Pancreas (tissue), 10 donors: ENCODE results near the gene MTX1. TPM values are rescaled to one million over a fixed set of nuclear protein-coding genes. Genes with fewer than 3 reads are reported as not detected.

ENCODE experiments used
- ATAC-seq, 4 donors: fragments of 200-7000 bp; cut with Tn5 transposase; one replicate each; pipeline versions ENCODE4 v1.8.0 to v1.9.1; 2020; ENCODE audit warnings: mild to moderate bottlenecking in 4 of 4, moderate library complexity in 4 of 4
- DNase-seq, 6 donors: peaks; one replicate each; pipeline ENCODE4 v3.0.0-alpha.2; 2020
- FAIRE-seq: peaks from 2 replicates; lab custom pipeline; 2012; peaks lifted over from hg19 to GRCh38; lab: Jason Lieb, UNC
- H3K27ac ChIP-seq, 4 donors: fragments of 200-600 bp; sonication (generic); 1 replicate in 3 of 4; 2 replicates in 1 of 4; pipeline versions ENCODE4 v1.5.0 to v1.8.0; 2020
- H3K27me3 ChIP-seq, 4 donors: fragments of 200-600 bp; one replicate each; pipeline ENCODE4 v1.8.0; 2021
- H3K36me3 ChIP-seq, 3 donors: fragments of 200-600 bp; sonication (generic) in 1 of 3; one replicate each; pipeline versions ENCODE4 v1.5.0 to v1.8.0; 2020 to 2021
- H3K4me1 ChIP-seq, 3 donors: fragments of 200-600 bp; one replicate each; pipeline ENCODE4 v1.8.0; 2021
- H3K4me3 ChIP-seq, 4 donors: fragments of 200-600 bp; sonication (generic) in 2 of 4; one replicate each; pipeline versions ENCODE4 v1.5.0 to v1.8.0; 2020 to 2021
- H3K9me3 ChIP-seq, 4 donors: fragments of 200-600 bp; one replicate each; pipeline ENCODE4 v1.8.0; 2021
- CTCF ChIP-seq, 4 donors: fragments of 200-600 bp; sonication (generic) in 3 of 4; IDR thresholded peaks; one replicate each; pipeline versions ENCODE4 v1.5.0 to v1.8.0; 2021; ENCODE audit warnings: antibody characterized with exemption in 4 of 4
- WGBS, 2 donors: extraction: QIAGEN DNeasy Blood & Tissue Kit; methylation state at CpG; one replicate each; pipeline ENCODE4 v1.1.7; 2013; 5-methylcytosine and 5-hydroxymethylcytosine counted together
- intact Hi-C, 3 donors: fragments of 100-400 bp; cut with DNase I; formaldehyde crosslinking; loops; one replicate each; pipeline versions ENCODE4 v1.11.1 to v1.14.2; 2022
- polyA plus RNA-seq, 2 donors: library from polyadenylated mRNA; stranded (reverse); fragments of 200-250 nt; gene quantifications; one replicate each; pipeline ENCODE4 v1.2.3, GENCODE V29; 2013
- total RNA-seq, 6 donors: library from RNA; stranded (reverse); fragmentation: NEBNext Ultra II Directional in 4 of 6; extraction: Animal tissue kit (Norgen Biotek cat#: 25700) in 4 of 6; gene quantifications; one replicate each; pipeline versions ENCODE4 v1.2.1 to v1.2.4, GENCODE V29; 2021 to 2023
- donor health status: healthy with polysubstance abuse.
- donor health status: DM: no; HTN: no; CAD: no; lungs with moderate emphysema.
- donor health status: DM: no; HTN: no; CAD: no.
- donor health status: control.
- donor health status: control.
- donor health status: Bipolar disorder and iron deficiency.
- donor health status: DM: yes; HTN: yes; CAD: no.
- donor health status: DM: no; HTN: no; CAD: no.
- donor health status: DM: no; HTN: no; CAD: no.
- donor health status: DM: yes; HTN: yes; CAD: no.

MTX1 gene
- total and polyA plus RNA-seq, 8 donors: 10.7 to 36.8 (median 16.5) TPM

- peak overlapping the region in 1 of 4 donors; percentile 11 for H3K27ac ChIP-seq
- WGBS, 2 donors: 10% methylated on average over 4 of the region's 4 CpGs
- no peak for TF ChIP-seq CTCF (IDR thresholded peaks at IDR 0.05)
- peak overlapping the region in 3 of 4 donors; percentile 8 to 39 (median 18) for H3K4me3 ChIP-seq
- no peaks in the 10 kb centered on the region for H3K27me3 ChIP-seq
- DNase-seq: peak in 5 of 6 donors; percentile 47 to 77 (median 64)
- H3K36me3 ChIP-seq: no peaks in the 10 kb centered on the region
- intact Hi-C loops: no loop called here
- H3K9me3 ChIP-seq: no peaks in the 10 kb centered on the region
- ATAC-seq: peak; percentile 29 to 67 (median 58)
- FAIRE-seq: no peak
- peaks cover 0 to 4% (median 0%) of the 10 kb centered on the region in 3 donors for H3K4me1 ChIP-seq
Measured at GRCh38 chr1:155241069-155241679, 32.7 kb downstream of the MTX1 start.

GRCh38 chr1:155241841-155242264, 33.4 kb downstream of the MTX1 start:
- no peak for ATAC-seq
- TF ChIP-seq CTCF (IDR thresholded peaks at IDR 0.05): no peak
- WGBS, 2 donors: 70 to 76% methylated on average over 4 of the region's 4 CpGs
- Histone ChIP-seq H3K27ac (no peak overlapping the region), H3K9me3 (no peaks in the 10 kb centered on the region), H3K4me3 (no peak overlapping the region), H3K4me1 (peaks cover 0 to 4% (median 0%) of the 10 kb centered on the region in 3 donors), H3K36me3 (no peaks in the 10 kb centered on the region), H3K27me3 (no peaks in the 10 kb centered on the region)
- FAIRE-seq: no peak
- peak in 1 of 6 donors; percentile 15 for DNase-seq
- intact Hi-C loops: no loop called here

DNA sequence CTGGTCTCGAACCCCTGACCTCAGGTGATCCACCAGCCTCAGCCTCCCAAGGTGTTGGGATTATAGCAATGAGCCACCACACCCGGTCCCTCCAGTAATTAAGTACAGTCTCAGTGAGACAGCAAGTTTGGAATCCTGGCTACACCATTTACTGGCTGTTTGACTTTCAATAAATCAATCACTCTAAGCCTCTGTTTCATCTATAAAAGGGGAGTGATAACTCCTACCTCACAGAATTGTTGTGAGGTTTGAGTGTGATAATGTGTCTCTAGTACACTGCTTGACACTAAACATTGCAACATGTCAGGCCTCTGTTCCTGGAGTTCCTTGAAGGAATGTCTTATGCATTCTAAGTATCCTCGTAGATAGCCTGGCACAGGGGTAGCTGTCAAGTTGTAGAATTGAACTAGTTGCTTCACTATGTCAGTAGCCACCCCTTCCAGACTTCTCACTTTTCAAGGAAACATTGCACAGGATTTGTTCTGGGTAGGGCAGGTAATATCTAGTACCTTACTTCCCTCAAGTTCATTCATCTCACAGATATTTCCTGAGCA, 34.4 kb downstream of the MTX1 start:
- no peak for FAIRE-seq
- intact Hi-C loops: no loop called here
- WGBS, 2 donors: 67 to 70% methylated on average over 3 of the region's 3 CpGs

DNA sequence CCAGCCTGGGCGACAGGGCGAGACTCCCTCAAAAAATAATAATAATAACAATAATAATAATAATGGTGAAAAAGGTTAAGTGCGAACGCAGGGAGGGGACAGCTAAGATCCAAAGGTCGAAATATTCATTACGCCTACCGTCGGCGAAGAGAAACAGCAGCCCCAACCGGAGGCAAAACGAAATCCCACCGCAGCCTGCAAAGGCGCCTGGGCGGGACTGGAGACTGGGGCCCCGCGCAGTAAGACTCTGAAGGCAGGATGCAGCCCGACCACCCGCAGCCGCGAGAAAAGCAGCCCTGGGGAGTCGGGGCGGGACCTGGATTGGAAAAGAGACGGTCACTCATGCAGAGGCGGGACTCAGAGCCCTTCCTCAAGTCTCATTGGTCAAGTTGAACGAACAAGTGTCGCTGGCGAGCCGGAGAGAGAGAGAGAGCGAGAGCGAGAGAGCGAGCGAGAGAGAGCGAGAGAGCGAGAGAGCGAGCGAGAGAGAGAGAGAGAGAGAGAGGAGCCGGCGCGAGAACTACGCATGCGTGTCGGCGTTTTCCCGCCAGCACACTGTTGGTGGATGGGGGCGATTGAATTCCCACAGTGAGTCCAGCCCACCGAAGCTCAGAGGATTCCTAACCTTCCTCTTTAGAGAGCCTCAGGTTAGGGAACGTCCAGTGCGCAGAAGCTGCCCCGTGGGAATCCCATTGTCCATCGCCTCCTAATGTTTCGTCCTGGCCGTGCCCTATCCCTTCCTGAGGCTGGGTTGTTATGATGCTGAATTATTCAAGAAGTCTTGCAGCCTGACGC, 36.1 kb downstream of the MTX1 start:
- Histone ChIP-seq H3K27ac (peak overlapping the region; percentile 69 to 93 (median 84)), H3K9me3 (no peaks in the 10 kb centered on the region), H3K4me1 (peaks cover 0 to 4% (median 0%) of the 10 kb centered on the region in 3 donors), H3K36me3 (no peaks in the 10 kb centered on the region), H3K4me3 (peak overlapping the region; percentile 43 to 66 (median 54)), H3K27me3 (no peaks in the 10 kb centered on the region)
- intact Hi-C loops: no loop called here
- peak; percentile 91 to 94 (median 92) for ATAC-seq
- no peak for TF ChIP-seq CTCF (IDR thresholded peaks at IDR 0.05)
- no peak for FAIRE-seq
- peak; percentile 88 to 97 (median 96) for DNase-seq
- WGBS, 2 donors: 0 to 1% methylated on average over 53 of the region's 53 CpGs

More for the DNA sequence above, 34.4 kb downstream of the MTX1 start:
- Histone ChIP-seq H3K27ac (no peak overlapping the region), H3K27me3 (no peaks in the 10 kb centered on the region), H3K36me3 (no peaks in the 10 kb centered on the region), H3K9me3 (no peaks in the 10 kb centered on the region), H3K4me1 (peaks cover 0 to 4% (median 0%) of the 10 kb centered on the region in 3 donors), H3K4me3 (peak overlapping the region in 2 of 4 donors; percentile 59 to 66)
- TF ChIP-seq CTCF (IDR thresholded peaks at IDR 0.05): no peak
- DNase-seq: no peak
- ATAC-seq: no peak
